Measurements from ENCODE around the gene CCN2.

GRCh38 chr6:131923356-131923755, 27.8 kb downstream of the CCN2 start:
- TF ChIP-seq NFE2L1 (CRISPR knock-in tag; IDR thresholded peaks at IDR 0.05): no peak
- TF ChIP-seq CTCF (IDR thresholded peaks at IDR 0.05): peak; percentile 84
- TF ChIP-seq KAT7 (CRISPR knock-in tag; IDR thresholded peaks at IDR 0.05; ENCODE audit: borderline replicate concordance): no peak
- no peak for TF ChIP-seq ARID4B (CRISPR knock-in tag; IDR thresholded peaks at IDR 0.05; ENCODE audit: borderline replicate concordance)
- TF ChIP-seq PRDM15 (CRISPR knock-in tag; IDR thresholded peaks at IDR 0.05): no peak
